Kidney epithelial cell (primary cell): Measurements from ENCODE around the gene POU3F4. TPM values are rescaled to one million over a fixed set of nuclear protein-coding genes. Genes with fewer than 3 reads are reported as not detected.

ENCODE experiments used
- DNase-seq: peaks from one replicate; pipeline ENCODE4 v3.0.0-alpha.2; 2010; ENCODE audit warnings: low read depth
- H3K27me3 ChIP-seq: 2 replicates; pipeline ENCODE4 v1.6.0; 2011; ENCODE audit warnings: low read length; ENCODE audit not compliant: control insufficient read depth, insufficient read depth
- H3K36me3 ChIP-seq: 2 replicates; pipeline ENCODE4 v1.5.1; 2011; ENCODE audit warnings: low read length; ENCODE audit not compliant: control insufficient read depth, insufficient read depth
- H3K4me3 ChIP-seq: 2 replicates; pipeline ENCODE4 v1.5.1; 2011; ENCODE audit warnings: low read depth, mild to moderate bottlenecking, control low read depth, low read length
- total RNA-seq: library from RNA; depleted of rRNA; stranded (reverse); fragments of >200 nt; gene quantifications from 2 replicates; pipeline ENCODE4 v1.2.3, GENCODE V29; 2015
- TF ChIP-seq, protein P1 (sequence below): IDR thresholded peaks from 2 replicates; pipeline ENCODE4 v1.5.1; 2011; ENCODE audit warnings: mild to moderate bottlenecking, moderate library complexity, low read length, control low read depth, inconsistent platforms; ENCODE audit not compliant: insufficient read depth, poor library complexity, severe bottlenecking

POU3F4 gene
- total RNA-seq = 0.17 and 0.55 TPM in 2 replicates

DNA sequence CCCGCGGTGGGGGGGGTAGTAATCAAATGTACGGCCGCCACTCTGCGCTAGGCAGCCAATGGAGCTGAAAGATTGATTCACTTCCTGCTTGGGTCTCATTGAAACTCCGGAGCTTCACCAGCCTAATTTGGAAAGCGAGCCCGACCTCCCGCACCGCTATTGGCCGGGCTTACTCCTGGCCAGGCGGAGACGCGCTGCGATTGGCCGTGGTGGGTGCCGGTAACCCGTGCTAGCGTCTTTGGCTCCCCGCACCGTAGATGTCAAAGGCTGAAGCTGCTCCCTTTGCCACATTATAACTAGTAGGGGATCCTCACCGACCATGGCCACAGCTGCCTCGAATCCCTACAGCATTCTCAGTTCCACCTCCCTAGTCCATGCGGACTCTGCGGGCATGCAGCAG lies at the start of gene POU3F4:
POU3F4 (plus strand) TSS at position 285 of the 400 bp plus-strand sequence; CDS start at position 320, 35 bp downstream.
- no peak within 1 kb of the TSS for H3K4me3 ChIP-seq
- TF ChIP-seq, protein P1, sequence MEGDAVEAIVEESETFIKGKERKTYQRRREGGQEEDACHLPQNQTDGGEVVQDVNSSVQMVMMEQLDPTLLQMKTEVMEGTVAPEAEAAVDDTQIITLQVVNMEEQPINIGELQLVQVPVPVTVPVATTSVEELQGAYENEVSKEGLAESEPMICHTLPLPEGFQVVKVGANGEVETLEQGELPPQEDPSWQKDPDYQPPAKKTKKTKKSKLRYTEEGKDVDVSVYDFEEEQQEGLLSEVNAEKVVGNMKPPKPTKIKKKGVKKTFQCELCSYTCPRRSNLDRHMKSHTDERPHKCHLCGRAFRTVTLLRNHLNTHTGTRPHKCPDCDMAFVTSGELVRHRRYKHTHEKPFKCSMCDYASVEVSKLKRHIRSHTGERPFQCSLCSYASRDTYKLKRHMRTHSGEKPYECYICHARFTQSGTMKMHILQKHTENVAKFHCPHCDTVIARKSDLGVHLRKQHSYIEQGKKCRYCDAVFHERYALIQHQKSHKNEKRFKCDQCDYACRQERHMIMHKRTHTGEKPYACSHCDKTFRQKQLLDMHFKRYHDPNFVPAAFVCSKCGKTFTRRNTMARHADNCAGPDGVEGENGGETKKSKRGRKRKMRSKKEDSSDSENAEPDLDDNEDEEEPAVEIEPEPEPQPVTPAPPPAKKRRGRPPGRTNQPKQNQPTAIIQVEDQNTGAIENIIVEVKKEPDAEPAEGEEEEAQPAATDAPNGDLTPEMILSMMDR = no peak
- no peaks in the 10 kb centered on the region for H3K36me3 ChIP-seq
- H3K27me3 ChIP-seq = peaks cover 28% of the 10 kb centered on the region
- no peak for DNase-seq

DNA sequence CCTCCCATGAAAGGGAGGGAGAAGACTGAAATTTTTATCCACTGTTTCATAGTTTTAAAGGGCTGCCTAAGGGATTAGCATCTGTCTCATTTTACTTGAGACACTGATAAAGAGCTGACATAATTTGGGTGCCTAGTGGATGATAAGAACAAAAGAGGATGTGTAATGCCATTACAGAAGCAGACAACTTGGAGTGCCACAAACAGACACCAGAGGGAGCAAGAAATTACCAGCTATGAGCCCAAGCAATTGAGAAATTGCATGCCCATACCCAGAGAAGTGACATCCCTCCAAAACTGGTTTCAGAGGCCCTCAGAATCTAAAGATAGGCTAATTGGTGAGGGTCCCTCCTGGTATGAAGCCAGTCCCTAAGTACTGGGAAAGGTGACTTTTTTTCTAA lies 38.5 kb upstream of the POU3F4 start:
- Histone ChIP-seq H3K27me3 (no peaks in the 10 kb centered on the region), H3K36me3 (no peaks in the 10 kb centered on the region), H3K4me3 (no peak overlapping the region)
- TF ChIP-seq, protein P1 = peak; percentile 33
- DNase-seq = no peak

DNA sequence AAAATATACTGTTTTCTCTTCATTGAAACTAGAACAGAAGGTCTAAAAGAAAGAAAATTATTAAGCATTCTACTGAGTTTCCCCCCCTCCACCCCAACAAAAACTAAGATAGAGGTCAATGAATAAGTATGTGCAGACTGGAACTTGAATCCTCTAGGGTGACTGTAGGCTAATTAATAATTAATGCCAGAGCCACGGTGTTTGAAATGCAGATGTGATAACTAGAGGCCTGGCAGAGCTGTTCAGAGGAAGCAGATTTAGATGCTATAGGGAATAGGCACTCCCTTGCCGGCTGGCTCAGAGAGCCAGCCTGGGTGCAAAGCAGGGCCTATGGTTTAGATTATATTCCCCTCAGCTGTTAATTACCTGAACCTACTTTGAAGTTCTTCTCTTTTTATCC lies 12.2 kb upstream of the POU3F4 start:
- DNase-seq = no peak
- TF ChIP-seq, protein P1 = no peak
- Histone ChIP-seq H3K4me3 (no peak overlapping the region), H3K36me3 (no peaks in the 10 kb centered on the region), H3K27me3 (no peaks in the 10 kb centered on the region)

DNA sequence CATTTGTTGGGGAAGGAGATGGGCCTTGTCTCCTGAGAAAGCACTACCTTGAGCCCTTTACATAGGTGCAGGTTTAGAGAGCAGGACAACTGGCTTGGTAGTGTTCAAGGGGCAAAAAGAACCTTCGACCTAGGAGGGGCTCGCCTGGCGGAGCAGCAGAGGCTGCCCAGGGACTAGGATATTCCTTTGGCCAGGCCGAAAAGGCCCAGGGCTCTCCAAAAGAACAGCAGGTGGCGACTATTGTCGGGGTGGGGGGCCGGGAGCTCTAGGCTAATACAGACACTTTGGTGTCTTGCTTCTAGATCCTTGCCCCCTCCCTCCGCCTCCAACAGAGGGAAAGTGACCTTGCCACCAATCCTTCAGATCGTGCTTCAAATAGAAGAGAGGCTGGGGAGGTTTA lies 7.1 kb upstream of the POU3F4 start:
- H3K36me3 ChIP-seq = no peaks in the 10 kb centered on the region
- no peak for DNase-seq
- H3K27me3 ChIP-seq = peaks cover 4% of the 10 kb centered on the region
- H3K4me3 ChIP-seq = no peak overlapping the region
- TF ChIP-seq, protein P1 = no peak

DNA sequence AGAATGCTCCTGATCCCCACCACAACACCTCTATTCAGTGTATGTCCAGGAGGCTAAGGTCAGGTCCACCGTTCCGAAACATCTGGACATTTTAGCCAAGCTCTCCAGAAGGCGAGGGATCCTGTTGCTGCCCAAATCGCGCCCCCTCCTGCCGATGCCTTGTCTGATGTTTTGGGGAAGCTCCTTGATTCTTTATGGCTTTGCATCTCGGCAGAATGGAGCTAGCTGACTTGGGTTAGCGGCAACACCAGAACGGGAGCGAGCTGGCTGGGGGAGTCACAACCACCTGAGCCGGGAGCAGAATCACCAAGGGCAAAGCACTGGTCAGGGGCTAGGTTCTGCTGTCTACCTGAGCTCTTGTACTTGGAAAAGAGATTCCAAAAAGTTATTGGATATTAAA lies 6.6 kb upstream of the POU3F4 start:
- peaks cover 4% of the 10 kb centered on the region for H3K27me3 ChIP-seq
- DNase-seq = no peak
- TF ChIP-seq, protein P1 = no peak
- no peak overlapping the region for H3K4me3 ChIP-seq
- H3K36me3 ChIP-seq = no peaks in the 10 kb centered on the region

DNA sequence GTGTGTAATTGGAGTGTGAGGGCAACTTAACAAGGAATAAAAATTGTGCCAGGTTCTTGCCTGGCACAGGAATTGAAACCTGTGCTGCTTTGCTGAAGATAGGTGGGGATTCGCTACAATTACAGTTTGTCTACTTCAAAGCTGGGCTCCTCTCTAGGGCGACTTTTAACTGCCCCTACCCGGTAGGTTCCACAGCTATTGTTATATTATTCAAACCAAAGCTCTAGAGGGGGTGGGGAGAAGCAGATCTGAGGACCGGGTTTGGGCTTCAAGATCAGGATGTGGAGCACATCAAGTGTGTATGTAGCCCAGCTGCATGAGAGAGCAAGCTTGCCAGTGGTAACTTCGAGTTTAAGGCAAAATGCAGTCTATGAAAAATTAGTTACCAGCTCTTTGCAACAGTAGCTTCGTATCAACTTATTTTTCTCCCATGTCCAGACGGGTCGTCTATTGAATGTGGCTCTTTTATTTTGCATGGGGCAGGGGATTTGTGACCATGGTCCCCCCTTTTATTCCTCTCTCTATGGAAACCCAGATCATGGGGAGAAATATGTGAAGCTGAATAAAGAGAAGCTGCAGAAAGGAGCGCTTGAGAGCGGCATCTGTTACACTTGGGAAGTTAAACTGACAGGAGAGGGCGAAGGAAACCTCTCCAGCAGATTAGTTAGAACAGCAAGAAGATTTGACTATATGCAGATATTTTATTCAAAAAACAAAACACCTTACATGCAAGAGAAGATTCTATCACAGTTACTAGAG lies 3.2 kb upstream of the POU3F4 start:
- TF ChIP-seq, protein P1 = no peak
- H3K4me3 ChIP-seq = no peak overlapping the region
- H3K36me3 ChIP-seq = no peaks in the 10 kb centered on the region
- DNase-seq = no peak
- H3K27me3 ChIP-seq = peaks cover 21% of the 10 kb centered on the region
